ENCODE measurements around the gene MARCHF5. TPM values are rescaled to one million over a fixed set of nuclear protein-coding genes. Genes with fewer than 3 reads are reported as not detected.
"Not testable (repeated sequence)": the region's sequence is repeated elsewhere in the genome, so short reads cannot be mapped to it uniquely, and the experiment has no call there.

The MARCHF5 gene
- total RNA-seq, 3 donors from 2014 or later, result 15.5 to 33.5 (median 31.8) TPM

DNA sequence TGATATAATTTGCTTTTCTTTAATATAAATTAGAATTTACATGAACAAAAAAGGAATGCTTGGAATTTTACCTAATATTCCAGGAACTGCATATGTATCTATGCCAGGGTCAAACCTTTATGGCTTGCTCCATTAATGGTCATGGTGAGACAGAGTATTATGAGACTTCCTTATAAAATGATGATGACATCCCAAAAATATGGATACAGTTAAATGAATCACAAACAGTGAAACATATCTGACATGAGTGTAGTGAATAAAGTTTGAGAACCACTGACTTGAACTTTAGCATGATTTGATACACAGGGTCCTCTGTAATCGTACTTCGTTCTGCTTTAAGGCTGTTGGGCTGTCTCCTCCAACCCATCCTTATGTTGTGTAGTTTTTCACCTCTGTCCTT lies 51.8 kb downstream of the MARCHF5 start:
- H3K36me3 ChIP-seq, result no peaks in the 10 kb centered on the region
- DNase-seq (ENCODE audit: low spot score in 2 of 2), result no peak
- no peaks in the 10 kb centered on the region for H3K9me3 ChIP-seq
- no peak overlapping the region for H3K4me3 ChIP-seq
- no peak overlapping the region for H3K27ac ChIP-seq
- no peaks in the 10 kb centered on the region for H3K4me1 ChIP-seq
- no peaks in the 10 kb centered on the region for H3K27me3 ChIP-seq
- TF ChIP-seq POLR2AphosphoS5 (IDR thresholded peaks at IDR 0.05) (no peak), CTCF (IDR thresholded peaks at IDR 0.05) (no peak), POLR2A (IDR thresholded peaks at IDR 0.05) (no peak)
- intact Hi-C loops (cut with DNase I; ENCODE audit: low total_unique reads), result no loop called here

- H3K4me3 ChIP-seq; H3K9me3 ChIP-seq; H3K4me1 ChIP-seq; H3K27ac ChIP-seq; DNase-seq (ENCODE audit: low spot score in 2 of 2); intact Hi-C loops (cut with DNase I; ENCODE audit: low total_unique reads); H3K36me3 ChIP-seq; H3K27me3 ChIP-seq: not testable (repeated sequence)
Observed at GRCh38 chr10:92345575-92345974, 54.6 kb downstream of the MARCHF5 start.

DNA sequence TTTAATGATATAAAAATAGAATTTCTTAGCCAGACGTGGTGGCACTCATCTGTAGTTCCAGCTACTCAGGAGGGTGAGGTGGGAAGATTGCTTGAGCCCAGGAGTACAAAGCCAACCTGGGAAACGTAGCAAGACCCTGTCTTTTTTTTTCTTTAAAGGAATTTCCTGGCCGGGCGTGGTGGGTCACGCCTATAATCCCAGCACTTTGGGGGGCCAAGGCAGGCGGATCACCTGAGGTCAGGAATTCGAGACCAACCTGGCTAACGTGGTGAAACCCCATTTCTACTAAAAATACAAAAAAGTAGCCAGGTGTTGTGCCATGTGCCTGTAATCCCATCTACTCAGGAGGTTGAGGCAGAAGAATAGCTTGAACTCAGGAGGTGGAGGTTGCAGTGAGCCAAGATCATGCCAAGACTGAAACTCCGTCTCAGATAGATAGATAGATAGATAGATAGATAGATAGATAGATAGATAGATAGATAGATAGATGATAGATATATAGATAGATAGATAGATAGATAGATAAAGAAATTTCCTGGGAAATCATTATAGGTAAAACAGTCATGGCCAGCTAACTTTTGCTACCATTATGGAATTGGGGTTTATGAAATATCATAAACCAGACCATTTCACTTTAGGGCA lies 56.2 kb downstream of the MARCHF5 start:
- H3K36me3 ChIP-seq; H3K27ac ChIP-seq; DNase-seq (ENCODE audit: low spot score in 2 of 2); intact Hi-C loops (cut with DNase I; ENCODE audit: low total_unique reads); H3K27me3 ChIP-seq; H3K4me1 ChIP-seq; H3K4me3 ChIP-seq; H3K9me3 ChIP-seq: not testable (repeated sequence)

GRCh38 chr10:92350411-92350810 lies 59.4 kb downstream of the MARCHF5 start:
- H3K27me3 ChIP-seq, result no peaks in the 10 kb centered on the region
- intact Hi-C loops (cut with DNase I; ENCODE audit: low total_unique reads), result no loop called here
- no peak overlapping the region for H3K4me3 ChIP-seq
- no peaks in the 10 kb centered on the region for H3K36me3 ChIP-seq
- no peak overlapping the region for H3K27ac ChIP-seq
- TF ChIP-seq POLR2A (IDR thresholded peaks at IDR 0.05) (no peak), CTCF (IDR thresholded peaks at IDR 0.05) (no peak), POLR2AphosphoS5 (IDR thresholded peaks at IDR 0.05) (no peak)
- no peaks in the 10 kb centered on the region for H3K4me1 ChIP-seq
- DNase-seq (ENCODE audit: low spot score in 2 of 2), result no peak
- no peaks in the 10 kb centered on the region for H3K9me3 ChIP-seq

- no peak for TF ChIP-seq POLR2A (IDR thresholded peaks at IDR 0.05)
- no peak for TF ChIP-seq POLR2AphosphoS5 (IDR thresholded peaks at IDR 0.05)
- TF ChIP-seq CTCF (IDR thresholded peaks at IDR 0.05), result no peak
- no peak overlapping the region for H3K27ac ChIP-seq
- DNase-seq (ENCODE audit: low spot score in 2 of 2), result no peak
- peaks cover 0 to 2% of the 10 kb centered on the region in 2 donors for H3K9me3 ChIP-seq
- H3K4me3 ChIP-seq, result no peak overlapping the region
- H3K4me1 ChIP-seq, result no peaks in the 10 kb centered on the region
- no peaks in the 10 kb centered on the region for H3K27me3 ChIP-seq
- no peaks in the 10 kb centered on the region for H3K36me3 ChIP-seq
- intact Hi-C loops (cut with DNase I; ENCODE audit: low total_unique reads), result no loop called here
Observed at GRCh38 chr10:92354587-92354986, 63.6 kb downstream of the MARCHF5 start.

DNA sequence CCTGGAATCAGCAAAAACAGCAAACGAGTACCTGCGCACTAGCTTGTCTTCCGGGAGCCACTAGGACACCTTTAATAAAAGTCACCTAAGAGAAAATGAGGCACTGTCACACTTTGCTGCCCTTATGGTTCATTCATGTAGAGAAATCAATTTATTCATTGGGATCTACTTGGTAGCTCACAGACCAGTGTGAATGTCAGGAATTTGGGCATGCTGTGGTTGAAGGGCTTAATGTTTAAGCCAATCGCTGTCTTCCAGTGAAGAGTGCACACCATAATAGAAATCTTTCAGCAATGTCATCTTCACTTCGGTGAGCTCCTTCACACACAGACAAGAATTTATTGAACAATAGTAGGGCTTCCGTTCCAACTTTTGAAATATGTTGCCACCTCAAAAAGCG lies 65.1 kb downstream of the MARCHF5 start:
- H3K27me3 ChIP-seq, result no peaks in the 10 kb centered on the region
- peaks cover 0 to 3% of the 10 kb centered on the region in 2 donors for H3K9me3 ChIP-seq
- TF ChIP-seq POLR2AphosphoS5 (IDR thresholded peaks at IDR 0.05) (no peak), CTCF (IDR thresholded peaks at IDR 0.05) (no peak), POLR2A (IDR thresholded peaks at IDR 0.05) (no peak)
- no peak for DNase-seq (ENCODE audit: low spot score in 2 of 2)
- no peaks in the 10 kb centered on the region for H3K36me3 ChIP-seq
- H3K27ac ChIP-seq, result no peak overlapping the region
- intact Hi-C loops (cut with DNase I; ENCODE audit: low total_unique reads), result no loop called here
- no peak overlapping the region for H3K4me3 ChIP-seq
- no peaks in the 10 kb centered on the region for H3K4me1 ChIP-seq
